Activated CD4-positive, alpha-beta T cell treated with anti-CD3 and anti-CD28 coated beads, Interleukin-2, amount 10 ng/mL, durations not matched to agents 24 days and 14 days (primary cell): ENCODE data around the gene RASGRP2. TPM values are rescaled to one million over a fixed set of nuclear protein-coding genes. Genes with fewer than 3 reads are reported as not detected.

Experiments used
- DNase-seq: peaks from one replicate; pipeline ENCODE4 v3.0.0; 2022
- H3K27ac Mint-ChIP-seq: one replicate; pipeline ENCODE4 v1.8.0; 2022; ENCODE audit warnings: mild to moderate bottlenecking, mixed read lengths
- H3K27me3 Mint-ChIP-seq: one replicate; pipeline ENCODE4 v1.8.0; 2022; ENCODE audit warnings: mixed read lengths
- H3K36me3 Mint-ChIP-seq: one replicate; pipeline ENCODE4 v1.8.0; 2022; ENCODE audit warnings: low read depth, mild to moderate bottlenecking, mixed read lengths
- H3K4me1 Mint-ChIP-seq: one replicate; pipeline ENCODE4 v1.8.0; 2021; ENCODE audit warnings: mixed read lengths
- H3K4me3 Mint-ChIP-seq: one replicate; pipeline ENCODE4 v1.8.0; 2022; ENCODE audit warnings: mild to moderate bottlenecking, moderate library complexity, mixed read lengths
- H3K9me3 Mint-ChIP-seq: one replicate; pipeline ENCODE4 v1.8.0; 2021; ENCODE audit warnings: mixed read lengths
- intact Hi-C: fragments of 100-400 bp; cut with micrococcal nuclease; formaldehyde crosslinking; loops from one replicate; pipeline ENCODE4 v1.15.1; 2023
- total RNA-seq: library from RNA; stranded (reverse); gene quantifications from 2 replicates; pipeline ENCODE4 v1.2.3, GENCODE V29; 2022

RASGRP2 gene
- total RNA-seq, 1 donor from 2014 or later: 13.4 TPM

- intact Hi-C loops: no loop called here
- H3K27me3 Mint-ChIP-seq: peaks cover 72% of the 10 kb centered on the region
- H3K36me3 Mint-ChIP-seq: no peaks in the 10 kb centered on the region
- H3K27ac Mint-ChIP-seq: no peak overlapping the region
- DNase-seq: no peak
- no peak overlapping the region for H3K4me3 Mint-ChIP-seq
- no peaks in the 10 kb centered on the region for H3K9me3 Mint-ChIP-seq
- peaks cover 9% of the 10 kb centered on the region for H3K4me1 Mint-ChIP-seq
Observed at GRCh38 chr11:64719406-64719805, 24.5 kb downstream of the RASGRP2 start.

GRCh38 chr11:64718780-64719124 lies 25.2 kb downstream of the RASGRP2 start:
- Mint-ChIP-seq H3K9me3 (no peaks in the 10 kb centered on the region), H3K27ac (no peak overlapping the region), H3K4me3 (no peak overlapping the region), H3K27me3 (peaks cover 79% of the 10 kb centered on the region), H3K36me3 (no peaks in the 10 kb centered on the region), H3K4me1 (peaks cover 4% of the 10 kb centered on the region)
- intact Hi-C loops: no loop called here
- DNase-seq: no peak

- H3K27ac Mint-ChIP-seq: no peak overlapping the region
- H3K4me3 Mint-ChIP-seq: no peak overlapping the region
- H3K4me1 Mint-ChIP-seq: peaks cover 2% of the 10 kb centered on the region
- no peaks in the 10 kb centered on the region for H3K9me3 Mint-ChIP-seq
- intact Hi-C loops: no loop called here
- peaks cover 79% of the 10 kb centered on the region for H3K27me3 Mint-ChIP-seq
- no peak for DNase-seq
- no peaks in the 10 kb centered on the region for H3K36me3 Mint-ChIP-seq
Observed at GRCh38 chr11:64718084-64718779, 25.7 kb downstream of the RASGRP2 start.

- Mint-ChIP-seq H3K9me3 (no peaks in the 10 kb centered on the region), H3K27me3 (peaks cover 78% of the 10 kb centered on the region), H3K4me1 (no peaks in the 10 kb centered on the region), H3K27ac (no peak overlapping the region), H3K4me3 (no peak overlapping the region), H3K36me3 (no peaks in the 10 kb centered on the region)
- intact Hi-C loops: no loop called here
- no peak for DNase-seq
Observed at GRCh38 chr11:64717268-64717578, 26.7 kb downstream of the RASGRP2 start.

- Mint-ChIP-seq H3K27ac (no peak overlapping the region), H3K27me3 (peaks cover 78% of the 10 kb centered on the region), H3K4me3 (no peak overlapping the region), H3K36me3 (no peaks in the 10 kb centered on the region), H3K9me3 (no peaks in the 10 kb centered on the region), H3K4me1 (peaks cover 2% of the 10 kb centered on the region)
- DNase-seq: no peak
- intact Hi-C loops: no loop called here
Observed at GRCh38 chr11:64716473-64717267, 27.3 kb downstream of the RASGRP2 start.

GRCh38 chr11:64715756-64716472 lies 28.0 kb downstream of the RASGRP2 start:
- Mint-ChIP-seq H3K4me3 (no peak overlapping the region), H3K4me1 (peaks cover 2% of the 10 kb centered on the region), H3K27me3 (peaks cover 77% of the 10 kb centered on the region), H3K36me3 (no peaks in the 10 kb centered on the region), H3K27ac (no peak overlapping the region), H3K9me3 (no peaks in the 10 kb centered on the region)
- DNase-seq: no peak
- intact Hi-C loops: no loop called here

- DNase-seq: no peak
- intact Hi-C loops: no loop called here
Observed at GRCh38 chr11:64715110-64715509, 28.8 kb downstream of the RASGRP2 start.

GRCh38 chr11:64714666-64715065 lies 29.3 kb downstream of the RASGRP2 start:
- Mint-ChIP-seq H3K27me3 (peaks cover 77% of the 10 kb centered on the region), H3K4me1 (peaks cover 2% of the 10 kb centered on the region), H3K4me3 (no peak overlapping the region), H3K27ac (no peak overlapping the region), H3K9me3 (no peaks in the 10 kb centered on the region), H3K36me3 (no peaks in the 10 kb centered on the region)
- intact Hi-C loops: no loop called here
- DNase-seq: no peak

More at GRCh38 chr11:64715110-64715509, 28.8 kb downstream of the RASGRP2 start:
- Mint-ChIP-seq H3K4me1 (peaks cover 2% of the 10 kb centered on the region), H3K4me3 (no peak overlapping the region), H3K36me3 (no peaks in the 10 kb centered on the region), H3K27ac (no peak overlapping the region), H3K9me3 (no peaks in the 10 kb centered on the region), H3K27me3 (peaks cover 77% of the 10 kb centered on the region)

- intact Hi-C loops: no loop called here
- H3K4me3 Mint-ChIP-seq: no peak overlapping the region
- DNase-seq: no peak
- H3K27me3 Mint-ChIP-seq: peaks cover 75% of the 10 kb centered on the region
- peaks cover 2% of the 10 kb centered on the region for H3K4me1 Mint-ChIP-seq
- no peaks in the 10 kb centered on the region for H3K36me3 Mint-ChIP-seq
- H3K27ac Mint-ChIP-seq: no peak overlapping the region
- H3K9me3 Mint-ChIP-seq: no peaks in the 10 kb centered on the region
Observed at GRCh38 chr11:64713781-64714363, 30.1 kb downstream of the RASGRP2 start.

- Mint-ChIP-seq H3K4me1 (peaks cover 2% of the 10 kb centered on the region), H3K4me3 (no peak overlapping the region), H3K36me3 (no peaks in the 10 kb centered on the region), H3K9me3 (no peaks in the 10 kb centered on the region), H3K27me3 (peaks cover 75% of the 10 kb centered on the region), H3K27ac (no peak overlapping the region)
- intact Hi-C loops: no loop called here
- DNase-seq: peak; percentile 70
Observed at GRCh38 chr11:64713016-64713707, 30.8 kb downstream of the RASGRP2 start.

GRCh38 chr11:64712430-64713015 lies 31.4 kb downstream of the RASGRP2 start:
- no peak for DNase-seq
- Mint-ChIP-seq H3K36me3 (no peaks in the 10 kb centered on the region), H3K9me3 (no peaks in the 10 kb centered on the region), H3K4me1 (peaks cover 2% of the 10 kb centered on the region), H3K27me3 (peaks cover 73% of the 10 kb centered on the region), H3K27ac (peak overlapping the region; percentile 7), H3K4me3 (peak overlapping the region; percentile 33)
- intact Hi-C loops: no loop called here

GRCh38 chr11:64711956-64712362 lies 32.0 kb downstream of the RASGRP2 start:
- H3K4me3 Mint-ChIP-seq: peak overlapping the region; percentile 33
- H3K9me3 Mint-ChIP-seq: no peaks in the 10 kb centered on the region

More at GRCh38 chr11:64711956-64712362, 32.0 kb downstream of the RASGRP2 start:
- H3K36me3 Mint-ChIP-seq: no peaks in the 10 kb centered on the region
- H3K27ac Mint-ChIP-seq: peak overlapping the region; percentile 7
- H3K27me3 Mint-ChIP-seq: peaks cover 67% of the 10 kb centered on the region
- H3K4me1 Mint-ChIP-seq: peaks cover 2% of the 10 kb centered on the region
- no peak for DNase-seq
- intact Hi-C loops: no loop called here
